GM12878 (cell line): ENCODE measurements around the gene CWC27. TPM values are rescaled to one million over a fixed set of nuclear protein-coding genes. Genes with fewer than 3 reads are reported as not detected.

ENCODE experiments used
- ATAC-seq: fragments of 200-7000 bp; cut with Tn5 transposase; 3 replicates; pipeline ENCODE4 v1.9.1; 2020; ENCODE audit warnings: mild to moderate bottlenecking, moderate library complexity
- BruUV-seq: library from RNA; stranded (reverse); fragments of 400-500 nt; replicated peaks from 2 replicates; lab custom pipeline; 2021; lab: Mats Ljungman, UMichigan
- CTCF ChIA-PET: fragments of 300-600 bp; sonication (Branson Sonifier 250); formaldehyde crosslinking; extraction: SDS; loops from one replicate; lab custom pipeline; 2021; ENCODE audit warnings: inconsistent platforms; lab: Yijun Ruan, JAX
- POLR2A ChIA-PET: fragments of 350-600 bp; formaldehyde crosslinking; extraction: SDS; loops from one replicate; lab custom pipeline; 2021; ENCODE audit warnings: inconsistent platforms; lab: Charles Lee
- RAD21 ChIA-PET: fragments of 300-600 bp; sonication (Branson Sonifier 250); formaldehyde crosslinking; loops from one replicate; lab custom pipeline; 2023; ENCODE audit warnings: antibody characterized with exemption; ENCODE audit not compliant: unreplicated experiment; lab: Charles Lee
- SMC1A ChIA-PET: fragments of 300-600 bp; sonication (Branson Sonifier 250); formaldehyde crosslinking; loops from one replicate; lab custom pipeline; 2023; ENCODE audit not compliant: unreplicated experiment, uncharacterized antibody; lab: Charles Lee
- DNase-seq: peaks from one replicate; pipeline ENCODE4 v3.0.0-alpha.2; 2011; ENCODE audit warnings: low read depth, low spot score
- FAIRE-seq: peaks from 3 replicates; lab custom pipeline; 2011; peaks lifted over from hg19 to GRCh38; lab: Jason Lieb, UNC
- H2AFZ ChIP-seq: 2 replicates; pipeline ENCODE4 v1.6.0; 2011; ENCODE audit warnings: low read depth, low read length, control low read depth; ENCODE audit not compliant: control insufficient read depth
- H3K27ac ChIP-seq: 2 replicates; pipeline ENCODE4 v1.5.1; 2011; ENCODE audit warnings: control low read depth; ENCODE audit not compliant: control insufficient read depth, insufficient read depth
- H3K27me3 ChIP-seq, 2 experiments: replicated peaks in 1 of 2; 2 replicates each; pipeline versions ENCODE4 v1.6.0 to v1.6.1; 2011; ENCODE audit warnings: low read length in 1 of 2; ENCODE audit not compliant: control insufficient read depth in 2 of 2, insufficient read depth in 2 of 2
- H3K36me3 ChIP-seq, 2 experiments: 2 replicates each; pipeline ENCODE4 v1.5.1; 2011; ENCODE audit warnings: low read length in 1 of 2; ENCODE audit not compliant: control insufficient read depth in 2 of 2, insufficient read depth in 2 of 2
- H3K4me1 ChIP-seq: 2 replicates; pipeline ENCODE4 v1.6.1; 2011; ENCODE audit warnings: mild to moderate bottlenecking, low read length, moderate library complexity, mixed read lengths; ENCODE audit not compliant: control insufficient read depth, insufficient read depth
- H3K4me2 ChIP-seq: 2 replicates; pipeline ENCODE4 v1.6.0; 2011; ENCODE audit warnings: control low read depth; ENCODE audit not compliant: control insufficient read depth, insufficient read depth
- H3K4me3 ChIP-seq: fragments of 200-600 bp; sonication (generic); 2 replicates; pipeline ENCODE4 v1.5.1; 2016
- H3K79me2 ChIP-seq: 2 replicates; pipeline ENCODE4 v1.6.0; 2011; ENCODE audit warnings: low read length; ENCODE audit not compliant: control insufficient read depth, insufficient read depth
- H3K9ac ChIP-seq: 2 replicates; pipeline ENCODE4 v1.8.0; 2011; ENCODE audit warnings: low read length, control low read depth, mixed read lengths; ENCODE audit not compliant: control insufficient read depth, insufficient read depth
- H3K9me3 ChIP-seq: replicated peaks from 3 replicates; pipeline ENCODE4 v1.5.1; 2011; ENCODE audit warnings: mild to moderate bottlenecking, low read length; ENCODE audit not compliant: control insufficient read depth, insufficient read depth
- H4K20me1 ChIP-seq: 2 replicates; pipeline ENCODE4 v1.6.0; 2011; ENCODE audit not compliant: control insufficient read depth, insufficient read depth
- CEBPB ChIP-seq, 2 experiments: fragments of 150-350 bp in 1 of 2; IDR thresholded peaks; 2 replicates each; pipeline ENCODE4 v1.6.1; 2012 to 2014; ENCODE audit warnings: low read depth in 2 of 2, low read length in 2 of 2, borderline replicate concordance in 1 of 2, inconsistent platforms in 1 of 2
- RAD21 ChIP-seq: IDR thresholded peaks from 2 replicates; pipeline ENCODE4 v1.6.1; 2011; ENCODE audit warnings: mild to moderate bottlenecking, low read depth, low read length, moderate library complexity; ENCODE audit not compliant: insufficient read depth
- RAD51 ChIP-seq: fragments of 450-650 bp; IDR thresholded peaks from 2 replicates; pipeline ENCODE4 v1.6.1; 2016; ENCODE audit warnings: moderate library complexity, mild to moderate bottlenecking, inconsistent platforms
- RFX5 ChIP-seq: IDR thresholded peaks from 2 replicates; pipeline ENCODE4 v1.6.1; 2011; ENCODE audit warnings: low read depth, low read length, improper control_type of control experiment
- RUNX3 ChIP-seq: IDR thresholded peaks from 2 replicates; pipeline ENCODE4 v1.6.1; 2012; ENCODE audit warnings: low read length, inconsistent platforms
- SMC3 ChIP-seq: IDR thresholded peaks from 2 replicates; pipeline ENCODE4 v1.6.1; 2011; ENCODE audit warnings: low read length, improper control_type of control experiment, borderline replicate concordance
- STAT1 ChIP-seq: fragments of 450-650 bp; conservative IDR thresholded peaks from 2 replicates; pipeline ENCODE4 v1.6.1; 2014; ENCODE audit warnings: antibody characterized with exemption, mild to moderate bottlenecking
- whole genome bisulfite sequencing: methylation state at CpG from one replicate; pipeline ENCODE4 v1.1.6; 2016; ENCODE audit warnings: low lambda C conversion rate; ENCODE audit not compliant: insufficient replicate concordance, insufficient coverage; ENCODE audit errors: missing lambda C conversion rate; 5-methylcytosine and 5-hydroxymethylcytosine counted together
- in situ Hi-C: fragments of 300-500 bp; cut with MboI; formaldehyde crosslinking; loops from 9 replicates; pipeline ENCODE4 v1.14.3; 2018; ENCODE audit warnings: mixed read lengths
- intact Hi-C: fragments of 100-400 bp; cut with micrococcal nuclease; formaldehyde crosslinking; loops from one replicate; pipeline ENCODE4 v1.14.2; 2022; ENCODE audit not compliant: unreplicated experiment
- polyA plus RNA-seq, 11 experiments: library from polyadenylated mRNA; depleted of rRNA in 4 of 11; unstranded in 6 of 11; stranded (reverse) in 5 of 11; fragments of >200 nt; fragmentation: Nextera tagmentation in 4 of 11; fragmentation: Illumina TruSeq in 1 of 11; extraction: Ambion mirVana in 4 of 11; extraction: Trizol in 1 of 11; gene quantifications; 1 replicate in 1 of 11; 2 replicates in 10 of 11; pipeline versions ENCODE4 v1.2.1 to v1.2.3, GENCODE V29; 2011 to 2016; ENCODE audit warnings: inconsistent platforms in 2 of 11, missing spikeins in 2 of 11, low read depth in 1 of 11
- total RNA-seq, 4 experiments: library from RNA; depleted of rRNA in 3 of 4; stranded (reverse); fragments of >200 nt in 3 of 4; fragmentation: Illumina TruSeq in 1 of 4; extraction: Trizol in 1 of 4; gene quantifications; 2 replicates each; pipeline versions ENCODE4 v1.2.1 to v1.2.3, GENCODE V29; 2013 to 2021
- TF ChIP-seq, protein P1 (sequence below), 3 experiments: IDR thresholded peaks in 2 of 3; conservative IDR thresholded peaks in 1 of 3; 2 replicates each; pipeline ENCODE4 v1.5.1; 2011; ENCODE audit warnings: low read depth in 3 of 3, low read length in 3 of 3, mild to moderate bottlenecking in 3 of 3, control low read depth in 2 of 3, moderate library complexity in 2 of 3, inconsistent platforms in 1 of 3, mixed read lengths in 1 of 3; ENCODE audit not compliant: control insufficient read depth in 2 of 3, insufficient read depth in 1 of 3; ENCODE audit errors: extremely low read depth in 1 of 3

Gene CWC27
- total and polyA plus RNA-seq, 10 of the 15 experiments (the other 5 are each of a cell fraction or from before 2014, with no cell fraction given): 21.7 to 61.9 (median 47.0) TPM

DNA sequence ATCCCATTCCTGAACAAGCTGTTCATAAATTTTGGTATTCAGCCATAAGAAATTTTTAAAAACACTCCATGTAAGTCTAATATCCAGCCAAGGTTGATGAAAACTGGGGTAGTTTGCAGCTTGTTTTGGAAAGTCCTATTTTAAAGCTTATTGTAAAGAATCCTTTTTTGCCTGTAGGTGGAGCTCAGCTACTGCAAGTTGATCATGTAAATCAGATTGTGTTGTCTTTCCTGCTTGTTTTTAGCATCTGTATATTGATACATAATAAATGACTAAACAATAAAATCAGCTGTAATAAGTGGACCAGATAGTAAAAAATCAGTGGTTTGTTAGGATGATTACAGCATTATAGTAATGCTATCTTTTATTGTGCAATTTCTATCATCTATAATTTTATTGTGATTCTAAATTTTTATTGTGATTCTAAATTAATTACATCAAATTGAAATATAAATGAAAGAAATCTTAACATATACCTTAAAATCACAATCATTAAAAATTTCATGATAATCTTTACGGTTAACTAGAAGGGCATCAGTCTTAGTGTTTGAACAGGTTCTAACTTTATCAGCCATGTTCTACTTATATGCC, 42.4 kb downstream of the CWC27 start:
- H3K4me1 ChIP-seq: peaks cover 12% of the 10 kb centered on the region
- no peaks in the 10 kb centered on the region for H4K20me1 ChIP-seq
- ATAC-seq (peak; percentile 69), DNase-seq (peak; percentile 5)
- no peak overlapping the region for H3K4me2 ChIP-seq
- SMC1A ChIA-PET: interaction anchor here (0.6 to 7.5 kb wide), 34 partner anchors 9 to 760 kb away, joined by 3 to 154 read pairs (median 4); partner anchors contain the start of genes ADAMTS6 and CENPK
- in situ Hi-C loops: loop anchor here (5.0 kb wide), 1 partner anchor 671 kb away; the partner anchor contains the start of gene ADAMTS6
- no peaks in the 10 kb centered on the region for H3K9me3 ChIP-seq
- intact Hi-C loops: loop anchor here (1.0 to 10.0 kb wide), 4 partner anchors 146 to 672 kb away; no protein-coding TSS in a partner anchor
- no peaks in the 10 kb centered on the region for H3K79me2 ChIP-seq
- H3K36me3 ChIP-seq: no peaks in the 10 kb centered on the region; a peak in 1 of 4 replicates
- H3K27ac ChIP-seq: no peak overlapping the region
- no peak overlapping the region for H2AFZ ChIP-seq
- TF ChIP-seq RUNX3 (no peak), STAT1 (no peak), RAD51 (no peak), RFX5 (no peak), RAD21 (peak; percentile 92), CEBPB (IDR thresholded peaks at IDR 0.05; ENCODE audit: borderline replicate concordance in 1 of 2, low read depth in 2 of 2, low read length in 2 of 2) (no peak), SMC3 (peak; percentile 59; the same call in 1 of the 2 replicates)
- TF ChIP-seq, protein P1, sequence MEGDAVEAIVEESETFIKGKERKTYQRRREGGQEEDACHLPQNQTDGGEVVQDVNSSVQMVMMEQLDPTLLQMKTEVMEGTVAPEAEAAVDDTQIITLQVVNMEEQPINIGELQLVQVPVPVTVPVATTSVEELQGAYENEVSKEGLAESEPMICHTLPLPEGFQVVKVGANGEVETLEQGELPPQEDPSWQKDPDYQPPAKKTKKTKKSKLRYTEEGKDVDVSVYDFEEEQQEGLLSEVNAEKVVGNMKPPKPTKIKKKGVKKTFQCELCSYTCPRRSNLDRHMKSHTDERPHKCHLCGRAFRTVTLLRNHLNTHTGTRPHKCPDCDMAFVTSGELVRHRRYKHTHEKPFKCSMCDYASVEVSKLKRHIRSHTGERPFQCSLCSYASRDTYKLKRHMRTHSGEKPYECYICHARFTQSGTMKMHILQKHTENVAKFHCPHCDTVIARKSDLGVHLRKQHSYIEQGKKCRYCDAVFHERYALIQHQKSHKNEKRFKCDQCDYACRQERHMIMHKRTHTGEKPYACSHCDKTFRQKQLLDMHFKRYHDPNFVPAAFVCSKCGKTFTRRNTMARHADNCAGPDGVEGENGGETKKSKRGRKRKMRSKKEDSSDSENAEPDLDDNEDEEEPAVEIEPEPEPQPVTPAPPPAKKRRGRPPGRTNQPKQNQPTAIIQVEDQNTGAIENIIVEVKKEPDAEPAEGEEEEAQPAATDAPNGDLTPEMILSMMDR (IDR thresholded peaks at IDR 0.05 in 2 of 3, conservative IDR thresholded peaks at IDR 0.05 in 1 of 3; ENCODE audit: control insufficient read depth in 2 of 3, extremely low read depth in 1 of 3, insufficient read depth in 1 of 3, low read depth in 3 of 3, low read length in 3 of 3): peak; percentile 54 to 72 (median 56); a peak in 5 of 6 replicates
- TF ChIP-seq, all 136 proteins: peak for 3
- ChIA-PET RAD21 (interaction anchor here (0.6 to 5.9 kb wide), 29 partner anchors 9 to 1165 kb away, joined by 3 to 168 read pairs (median 3); partner anchors contain the start of genes ADAMTS6, CENPK and PPWD1), POLR2A (interaction anchor here (0.8 kb wide), 1 partner anchor 672 kb away, joined by 4 read pairs; no protein-coding TSS in a partner anchor), CTCF (interaction anchor here (0.5 to 11.2 kb wide), 52 partner anchors 9 to 1394 kb away, joined by 3 to 192 read pairs (median 4); partner anchors contain the start of genes ADAMTS6, CENPK, PPWD1 and SREK1IP1)
- no TSS peak for BruUV-seq
- Histone ChIP-seq H3K4me3 (no peak overlapping the region), H3K9ac (no peak overlapping the region), H3K27me3 (no peaks in the 10 kb centered on the region)
- 97% methylated on average over 1 of the region's 1 CpG for WGBS
- FAIRE-seq: peak; percentile 77
